Osteocyte (in vitro differentiated cells): Measurements from ENCODE around the gene TCL1A. TPM values are rescaled to one million over a fixed set of nuclear protein-coding genes. Genes with fewer than 3 reads are reported as not detected.

Experiments used
- DNase-seq: peaks from one replicate; pipeline ENCODE4 v3.0.0; 2021; ENCODE audit warnings: mixed read lengths; ENCODE audit not compliant: unreplicated experiment; ENCODE audit errors: extremely low spot score
- H3K27ac Mint-ChIP-seq: one replicate; pipeline ENCODE4 v1.8.0; 2021; ENCODE audit warnings: mild to moderate bottlenecking, mixed read lengths; ENCODE audit not compliant: unreplicated experiment
- H3K27me3 Mint-ChIP-seq: one replicate; pipeline ENCODE4 v1.8.0; 2021; ENCODE audit warnings: mixed read lengths; ENCODE audit not compliant: unreplicated experiment
- H3K36me3 Mint-ChIP-seq: one replicate; pipeline ENCODE4 v1.8.0; 2021; ENCODE audit warnings: mixed read lengths; ENCODE audit not compliant: unreplicated experiment
- H3K4me1 Mint-ChIP-seq: one replicate; pipeline ENCODE4 v1.8.0; 2021; ENCODE audit warnings: mixed read lengths; ENCODE audit not compliant: unreplicated experiment
- H3K4me3 Mint-ChIP-seq: one replicate; pipeline ENCODE4 v1.8.0; 2021; ENCODE audit warnings: mild to moderate bottlenecking, moderate library complexity, mixed read lengths; ENCODE audit not compliant: unreplicated experiment
- H3K9me3 Mint-ChIP-seq: one replicate; pipeline ENCODE4 v1.8.0; 2021; ENCODE audit warnings: mixed read lengths; ENCODE audit not compliant: unreplicated experiment
- total RNA-seq: library from RNA; stranded (reverse); gene quantifications from 2 replicates; pipeline ENCODE4 v1.2.1, GENCODE V29; 2021
- TF ChIP-seq, protein P1 (sequence below): fragments of 200-600 bp; sonication (generic); IDR thresholded peaks from 2 replicates; pipeline ENCODE4 v1.5.0; 2021; ENCODE audit warnings: antibody characterized with exemption, mild to moderate bottlenecking, moderate library complexity

The TCL1A gene
- total RNA-seq, 1 donor from 2014 or later: not detected

GRCh38 chr14:95689441-95689840 is 24.5 kb downstream of the TCL1A start:
- DNase-seq: no peak
- Mint-ChIP-seq H3K9me3 (no peaks in the 10 kb centered on the region), H3K4me3 (no peak overlapping the region), H3K27me3 (no peaks in the 10 kb centered on the region), H3K36me3 (no peaks in the 10 kb centered on the region), H3K27ac (no peak overlapping the region), H3K4me1 (peaks cover 24% of the 10 kb centered on the region)
- TF ChIP-seq, protein P1, sequence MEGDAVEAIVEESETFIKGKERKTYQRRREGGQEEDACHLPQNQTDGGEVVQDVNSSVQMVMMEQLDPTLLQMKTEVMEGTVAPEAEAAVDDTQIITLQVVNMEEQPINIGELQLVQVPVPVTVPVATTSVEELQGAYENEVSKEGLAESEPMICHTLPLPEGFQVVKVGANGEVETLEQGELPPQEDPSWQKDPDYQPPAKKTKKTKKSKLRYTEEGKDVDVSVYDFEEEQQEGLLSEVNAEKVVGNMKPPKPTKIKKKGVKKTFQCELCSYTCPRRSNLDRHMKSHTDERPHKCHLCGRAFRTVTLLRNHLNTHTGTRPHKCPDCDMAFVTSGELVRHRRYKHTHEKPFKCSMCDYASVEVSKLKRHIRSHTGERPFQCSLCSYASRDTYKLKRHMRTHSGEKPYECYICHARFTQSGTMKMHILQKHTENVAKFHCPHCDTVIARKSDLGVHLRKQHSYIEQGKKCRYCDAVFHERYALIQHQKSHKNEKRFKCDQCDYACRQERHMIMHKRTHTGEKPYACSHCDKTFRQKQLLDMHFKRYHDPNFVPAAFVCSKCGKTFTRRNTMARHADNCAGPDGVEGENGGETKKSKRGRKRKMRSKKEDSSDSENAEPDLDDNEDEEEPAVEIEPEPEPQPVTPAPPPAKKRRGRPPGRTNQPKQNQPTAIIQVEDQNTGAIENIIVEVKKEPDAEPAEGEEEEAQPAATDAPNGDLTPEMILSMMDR: no peak

- H3K27ac Mint-ChIP-seq: no peak overlapping the region
- H3K4me3 Mint-ChIP-seq: no peak overlapping the region
- peaks cover 11% of the 10 kb centered on the region for H3K4me1 Mint-ChIP-seq
- H3K9me3 Mint-ChIP-seq: peaks cover 4% of the 10 kb centered on the region
- DNase-seq: no peak
- peaks cover 4% of the 10 kb centered on the region for H3K27me3 Mint-ChIP-seq
- TF ChIP-seq, protein P1: no peak
- H3K36me3 Mint-ChIP-seq: no peaks in the 10 kb centered on the region
Observed at GRCh38 chr14:95686935-95687334, 27.0 kb downstream of the TCL1A start.

GRCh38 chr14:95685978-95686922 is 27.7 kb downstream of the TCL1A start, which contains the start of gene TCL1B:
TCL1B (plus strand) TSS chr14:95686426; CDS start chr14:95686468, 42 bp downstream.
- DNase-seq: no peak
- TF ChIP-seq, protein P1: no peak
- H3K4me1 Mint-ChIP-seq: peaks cover 11% of the 10 kb centered on the region
- no peaks in the 10 kb centered on the region for H3K36me3 Mint-ChIP-seq
- H3K9me3 Mint-ChIP-seq: peaks cover 5% of the 10 kb centered on the region
- no peak within 1 kb of the TSS for H3K27ac Mint-ChIP-seq
- H3K4me3 Mint-ChIP-seq: no peak within 1 kb of the TSS
- H3K27me3 Mint-ChIP-seq: peaks cover 4% of the 10 kb centered on the region

DNA sequence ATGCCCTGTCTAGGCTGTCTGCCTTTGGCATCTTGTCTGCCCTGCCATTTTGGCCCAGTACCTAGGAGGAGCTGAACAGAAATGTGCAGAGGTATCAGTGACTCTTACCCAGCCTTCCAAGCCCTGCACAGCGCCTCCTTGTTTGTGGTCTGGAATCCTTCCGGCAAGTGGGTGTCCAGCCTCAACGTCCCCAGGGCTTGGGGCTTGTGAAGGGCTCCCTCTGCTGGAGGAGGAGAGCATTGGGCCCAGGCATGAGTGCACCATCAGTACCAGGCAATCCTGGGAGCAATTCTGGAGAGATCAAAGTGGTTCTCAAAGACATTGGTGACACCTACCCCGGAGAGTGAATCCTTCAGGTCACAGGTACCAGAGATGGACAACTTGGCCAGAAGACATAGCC is 30.1 kb downstream of the TCL1A start:
- Mint-ChIP-seq H3K27me3 (peaks cover 4% of the 10 kb centered on the region), H3K36me3 (no peaks in the 10 kb centered on the region), H3K4me1 (peaks cover 3% of the 10 kb centered on the region), H3K9me3 (peaks cover 10% of the 10 kb centered on the region), H3K27ac (no peak overlapping the region), H3K4me3 (no peak overlapping the region)
- TF ChIP-seq, protein P1: peak; percentile 18
- DNase-seq: no peak

DNA sequence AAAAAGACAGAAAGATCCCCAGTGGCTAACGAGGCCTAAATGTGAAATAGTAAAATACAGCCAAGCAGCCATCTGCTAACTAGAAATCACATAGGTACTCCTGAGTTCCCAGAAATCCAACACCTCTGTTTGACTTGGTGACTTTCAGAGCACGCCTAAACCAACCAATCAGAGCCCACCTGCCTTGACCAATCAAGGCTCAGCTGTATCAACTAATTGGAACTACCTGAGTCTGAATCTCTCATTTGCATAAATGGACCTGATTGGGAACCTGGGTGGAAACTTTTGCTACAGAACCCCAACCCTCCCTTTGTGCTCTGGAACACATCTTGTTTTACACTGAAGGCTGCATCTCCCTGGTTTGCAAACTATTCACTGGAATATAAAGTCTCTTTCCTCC is 32.8 kb downstream of the TCL1A start:
- DNase-seq: no peak
- H3K4me3 Mint-ChIP-seq: no peak overlapping the region
- peaks cover 4% of the 10 kb centered on the region for H3K27me3 Mint-ChIP-seq
- no peak overlapping the region for H3K27ac Mint-ChIP-seq
- peaks cover 12% of the 10 kb centered on the region for H3K9me3 Mint-ChIP-seq
- TF ChIP-seq, protein P1: no peak
- no peaks in the 10 kb centered on the region for H3K4me1 Mint-ChIP-seq
- no peaks in the 10 kb centered on the region for H3K36me3 Mint-ChIP-seq
